ENCODE data around the gene N4BP2.
"Not testable (repeated sequence)": the region's sequence is repeated elsewhere in the genome, so short reads cannot be mapped to it uniquely, and the experiment has no call there.

The N4BP2 gene

DNA sequence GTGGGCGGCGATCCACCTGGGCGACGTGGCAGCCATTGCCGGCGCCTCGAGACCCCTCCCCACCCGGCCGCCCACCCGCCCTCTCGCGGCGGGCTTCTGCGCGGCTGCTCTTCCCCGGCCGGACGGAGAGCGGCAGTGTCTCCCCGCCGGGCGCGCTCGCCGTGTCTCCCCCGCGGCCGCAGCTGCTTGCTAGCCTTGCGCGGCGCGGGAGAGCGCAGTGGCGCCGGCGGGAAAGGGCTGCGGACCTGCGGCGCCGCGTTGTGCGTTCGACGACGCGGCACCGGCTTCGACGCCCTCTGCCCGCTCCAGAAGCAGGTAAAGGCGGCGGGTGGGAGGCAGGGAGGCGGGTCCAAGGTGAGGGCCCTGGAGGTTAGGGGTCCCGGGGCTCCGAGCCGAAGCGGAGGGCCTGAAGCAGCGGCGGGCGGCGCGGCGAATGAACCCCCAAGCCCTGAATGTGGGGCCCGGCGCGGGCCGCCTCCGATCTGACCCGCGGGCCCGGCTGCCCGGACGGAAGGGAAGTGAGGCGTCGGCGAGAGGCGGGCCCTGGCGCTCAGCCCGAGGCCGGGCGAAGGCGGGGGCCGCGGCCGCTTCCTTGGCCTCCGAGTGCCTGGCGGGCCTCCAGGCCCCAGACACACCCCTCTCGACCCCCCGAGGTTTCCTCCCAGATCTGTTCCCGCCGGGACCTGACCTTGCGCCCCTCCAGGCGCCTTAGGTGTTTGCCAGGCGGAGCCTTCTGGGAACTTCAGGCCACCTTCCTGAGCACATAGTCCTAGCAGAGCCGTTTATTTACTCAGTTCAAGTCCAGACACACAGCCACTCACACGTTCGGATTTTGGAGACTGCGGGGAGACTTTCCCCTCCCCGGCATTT is at the start of gene N4BP2:
Gene N4BP2, plus strand, starts transcription at position 135 of the 870 bp plus-strand sequence. CDS start 40,491 bp downstream, outside the sequence.
- DNase-seq (ENCODE audit: low read depth in 2 of 2): peak; percentile 37 to 38

DNA sequence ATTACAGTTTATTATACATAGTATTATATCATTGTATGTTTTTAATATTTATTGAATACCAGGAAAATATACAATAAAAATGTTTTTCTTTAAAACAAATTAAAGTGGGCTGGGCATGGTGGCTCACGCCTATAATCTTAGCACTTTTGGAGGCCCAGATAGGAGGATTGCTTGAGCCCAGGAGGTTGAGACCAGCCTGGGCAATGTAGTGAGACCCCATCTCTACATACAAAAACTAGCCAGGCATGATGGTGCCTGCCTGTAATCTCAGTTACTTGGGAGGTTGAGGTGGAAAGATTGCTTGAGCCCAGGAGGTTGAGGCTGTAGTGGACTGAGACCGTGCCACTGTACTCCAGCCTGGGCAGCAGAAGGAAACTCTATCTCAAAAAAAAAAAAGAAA is 40.6 kb upstream of the N4BP2 start:
- DNase-seq (ENCODE audit: low read depth in 2 of 2): no peak

DNA sequence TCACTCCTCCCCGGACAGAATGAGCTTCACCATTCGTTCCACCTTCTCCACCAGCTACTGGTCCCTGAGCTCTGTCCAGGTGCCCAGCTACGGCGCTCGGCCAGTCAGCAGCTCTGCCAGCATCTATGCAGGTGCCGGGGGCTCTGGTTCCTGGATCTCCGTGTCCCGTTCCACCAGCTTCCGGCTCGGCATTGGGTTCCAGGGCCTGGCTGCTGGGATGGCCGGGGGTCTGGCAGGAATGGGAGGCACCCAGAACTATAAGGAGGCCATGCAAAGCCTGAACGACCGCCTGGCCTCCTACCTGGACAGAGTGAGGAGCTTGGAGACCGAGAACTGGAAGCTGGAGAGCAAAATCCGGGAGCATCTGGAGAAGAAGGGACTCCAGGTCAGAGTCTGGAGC is 36.4 kb upstream of the N4BP2 start:
- no peak for DNase-seq (ENCODE audit: low read depth in 2 of 2)

DNA sequence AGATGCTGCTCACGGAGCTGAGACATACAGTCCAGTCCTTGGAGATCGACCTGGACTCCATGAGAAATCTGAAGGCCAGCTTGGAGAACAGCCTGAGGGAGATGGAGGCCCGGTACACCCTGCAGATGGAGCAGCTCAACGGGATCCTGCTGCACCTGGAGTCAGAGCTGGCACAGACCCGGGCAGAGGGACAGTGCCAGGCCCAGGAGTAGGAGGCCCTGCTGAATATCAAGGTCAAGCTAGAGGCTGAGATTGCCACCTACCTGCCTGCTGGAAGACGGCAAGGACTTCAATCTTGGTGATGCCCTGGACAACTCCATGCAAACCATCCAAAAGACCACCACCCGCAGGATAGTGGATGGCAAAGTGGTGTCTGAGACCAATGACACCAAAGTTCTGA is 35.5 kb upstream of the N4BP2 start:
- not testable (repeated sequence) for DNase-seq (ENCODE audit: low read depth in 2 of 2)

DNA sequence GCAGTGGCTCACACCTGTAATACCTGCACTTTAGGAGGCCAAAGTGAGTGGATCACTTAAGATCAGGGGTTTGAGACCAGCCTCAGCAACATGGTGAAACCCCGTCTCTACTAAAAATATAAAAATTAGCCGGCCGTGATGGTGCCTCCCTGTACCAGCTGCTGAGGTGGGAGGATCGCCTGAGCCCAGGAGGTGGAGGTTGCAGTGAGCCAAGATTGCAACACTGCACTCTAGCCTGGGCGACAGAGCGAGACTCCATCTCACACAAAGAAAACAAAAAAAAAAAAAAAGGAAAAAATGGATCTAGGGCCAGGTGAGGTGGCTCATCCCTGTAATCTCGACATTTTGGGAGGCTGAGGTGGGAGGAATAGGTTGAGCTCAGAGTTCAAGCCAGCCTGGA is 32.6 kb upstream of the N4BP2 start:
- DNase-seq (ENCODE audit: low read depth in 2 of 2): not testable (repeated sequence)

DNA sequence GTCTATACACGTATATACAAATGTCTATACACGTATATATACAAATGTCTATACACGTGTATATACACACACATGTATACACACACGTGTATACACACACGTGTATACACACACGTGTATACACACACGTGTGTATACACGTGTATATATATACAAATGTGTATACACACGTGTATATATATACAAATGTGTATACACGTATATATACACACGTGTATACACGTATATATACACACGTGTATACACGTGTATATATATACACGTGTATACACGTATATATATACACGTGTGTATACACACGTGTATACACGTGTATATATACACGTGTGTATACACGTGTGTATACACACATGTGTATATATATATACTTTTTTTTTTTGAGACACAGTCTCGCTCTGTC is 23.9 kb upstream of the N4BP2 start:
- no peak for DNase-seq (ENCODE audit: low read depth in 2 of 2)

DNA sequence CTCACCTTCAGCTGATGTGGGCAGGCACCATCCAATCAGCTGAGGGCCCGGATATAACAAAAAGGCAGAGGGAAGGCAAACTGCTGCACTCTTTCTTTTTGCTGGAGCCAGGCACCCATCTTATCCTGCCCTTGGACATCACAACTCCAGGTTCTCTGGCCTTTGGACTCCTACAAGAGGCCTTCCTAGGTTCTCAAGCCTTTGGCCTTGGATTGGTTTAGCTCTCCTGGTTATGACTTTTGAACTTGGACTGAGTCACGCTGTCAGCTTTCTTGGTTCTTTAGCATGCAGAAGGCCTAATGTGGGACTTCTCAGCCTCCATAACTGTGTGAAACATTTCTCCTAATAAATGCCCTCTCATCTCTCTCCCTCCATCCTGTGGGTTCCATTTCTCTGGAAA is 23.0 kb upstream of the N4BP2 start:
- no peak for DNase-seq (ENCODE audit: low read depth in 2 of 2)

DNA sequence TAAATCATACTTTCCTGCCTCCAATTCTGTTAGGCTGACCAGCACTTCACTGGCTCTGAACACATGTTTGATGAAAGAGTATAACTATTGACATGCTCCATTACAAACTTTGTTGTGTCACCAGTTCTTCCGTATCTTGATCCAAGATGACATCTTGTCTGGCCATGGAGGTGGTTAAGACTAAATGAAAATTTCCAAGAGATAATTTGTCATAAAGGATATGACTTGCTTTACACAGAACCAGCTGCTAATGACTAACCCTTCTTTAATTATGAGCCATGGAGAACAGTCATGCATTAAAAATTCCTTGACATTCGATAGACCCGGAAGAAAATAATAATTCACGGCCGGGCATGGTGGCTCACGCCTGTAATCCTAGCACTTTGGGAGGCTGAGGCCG is 17.7 kb upstream of the N4BP2 start:
- DNase-seq (ENCODE audit: low read depth in 2 of 2): no peak

DNA sequence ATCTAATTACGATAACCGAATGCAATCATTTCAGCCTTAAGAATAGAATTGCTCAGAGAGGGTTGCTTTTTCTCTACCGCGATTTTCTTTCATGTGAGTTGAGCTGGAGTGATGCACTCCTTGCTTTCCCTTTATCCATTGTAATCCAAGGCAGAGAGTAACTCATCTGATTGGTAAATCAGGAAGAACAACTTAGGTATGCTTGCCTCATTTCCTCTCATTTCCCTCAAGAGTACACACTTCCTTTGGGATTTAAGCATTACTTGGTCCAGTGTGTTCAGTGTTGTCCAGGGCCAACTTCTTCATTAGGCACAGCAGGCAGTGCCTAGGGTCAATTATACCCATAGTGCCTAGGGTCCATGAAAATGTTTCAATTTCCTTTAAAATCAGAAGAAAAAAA is 15.7 kb upstream of the N4BP2 start:
- DNase-seq (ENCODE audit: low read depth in 2 of 2): no peak

DNA sequence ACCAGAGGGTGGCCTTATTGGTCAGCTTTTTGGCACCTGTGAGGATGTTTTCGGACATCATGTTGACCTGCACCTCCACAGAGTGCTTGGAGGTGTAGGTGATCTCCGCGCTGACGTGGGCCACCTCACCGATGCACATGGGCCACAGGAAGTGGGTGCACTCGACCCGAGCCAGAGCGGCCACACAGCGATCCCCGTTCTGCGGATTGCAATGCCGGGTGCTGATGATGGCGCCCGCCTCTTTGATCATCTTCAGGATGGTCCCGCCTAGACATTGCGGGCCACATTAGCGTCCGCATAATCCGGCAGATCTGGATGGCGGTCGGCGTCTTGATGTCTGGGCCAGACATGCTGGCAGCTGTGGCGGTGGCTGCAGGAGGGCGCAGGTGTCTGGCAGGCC is 12.9 kb upstream of the N4BP2 start:
- no peak for DNase-seq (ENCODE audit: low read depth in 2 of 2)

DNA sequence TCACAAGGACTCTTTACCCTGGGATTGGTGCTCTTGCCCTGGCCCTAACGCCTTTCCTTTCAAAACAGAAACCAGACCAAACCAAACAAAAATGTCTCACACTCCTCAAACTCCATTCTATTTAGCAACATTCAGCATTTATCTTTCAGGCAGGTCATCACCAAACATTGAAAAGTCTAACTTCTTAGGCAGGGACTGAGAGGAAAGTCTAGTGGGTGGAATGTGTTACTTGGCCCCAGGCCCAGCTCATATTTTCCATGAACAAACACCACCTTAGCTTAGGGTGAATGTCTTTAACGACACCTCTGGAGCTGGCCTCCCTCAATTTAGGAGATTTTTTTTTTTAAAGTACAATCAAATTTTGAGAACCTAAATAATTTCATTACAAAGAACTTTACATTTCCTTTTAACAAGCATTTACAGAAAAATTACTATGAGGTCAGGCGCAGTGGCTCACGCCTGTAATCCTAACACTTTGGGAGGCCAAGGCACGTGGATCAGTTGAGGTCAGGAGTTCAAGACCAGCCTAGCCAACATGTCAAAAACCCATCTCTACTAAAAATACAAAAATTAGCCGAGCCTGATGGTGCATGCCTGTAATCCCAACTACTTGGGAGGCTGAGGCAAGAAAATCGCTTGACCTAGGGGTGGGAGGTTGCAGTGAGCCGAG is 10.2 kb upstream of the N4BP2 start:
- peak in 1 of 2 donors; percentile 14 for DNase-seq (ENCODE audit: low read depth in 2 of 2)

DNA sequence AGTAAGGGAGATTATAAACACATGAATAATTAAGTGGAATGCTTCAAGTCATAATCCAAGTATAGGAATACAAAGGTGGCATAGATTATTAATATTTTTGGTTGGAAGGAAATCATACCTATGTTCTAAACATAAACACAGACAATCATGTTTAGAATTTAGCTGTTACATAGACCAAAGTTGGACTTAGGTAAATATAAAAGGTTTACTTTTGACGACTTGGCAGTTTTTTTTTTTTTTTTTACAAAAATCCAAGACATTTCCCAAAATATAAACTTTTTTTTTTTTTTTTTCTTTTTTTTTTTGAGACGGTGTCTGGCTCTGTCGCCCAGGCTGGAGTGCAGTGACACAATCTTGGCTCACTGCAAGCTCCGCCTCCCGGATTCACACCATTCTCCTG is 3.5 kb upstream of the N4BP2 start:
- DNase-seq (ENCODE audit: low read depth in 2 of 2): no peak

DNA sequence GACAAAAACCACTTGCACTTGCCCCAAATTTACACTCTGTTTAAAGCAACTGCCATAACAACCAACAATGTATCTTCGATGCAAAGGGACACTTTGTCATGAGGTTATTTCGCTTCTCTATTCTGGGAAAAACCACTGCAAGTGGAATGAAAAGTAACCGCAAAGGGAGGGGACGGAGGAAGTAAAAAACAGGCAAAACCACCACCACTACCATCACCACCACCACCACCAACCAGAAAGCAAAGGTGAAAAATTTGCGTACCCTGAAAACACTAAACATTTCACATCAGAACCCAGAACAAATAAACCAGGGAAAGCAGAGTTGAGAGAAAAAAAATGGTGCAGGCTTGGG is 1.2 kb upstream of the N4BP2 start:
- peak in 1 of 2 donors; percentile 14 for DNase-seq (ENCODE audit: low read depth in 2 of 2)

DNA sequence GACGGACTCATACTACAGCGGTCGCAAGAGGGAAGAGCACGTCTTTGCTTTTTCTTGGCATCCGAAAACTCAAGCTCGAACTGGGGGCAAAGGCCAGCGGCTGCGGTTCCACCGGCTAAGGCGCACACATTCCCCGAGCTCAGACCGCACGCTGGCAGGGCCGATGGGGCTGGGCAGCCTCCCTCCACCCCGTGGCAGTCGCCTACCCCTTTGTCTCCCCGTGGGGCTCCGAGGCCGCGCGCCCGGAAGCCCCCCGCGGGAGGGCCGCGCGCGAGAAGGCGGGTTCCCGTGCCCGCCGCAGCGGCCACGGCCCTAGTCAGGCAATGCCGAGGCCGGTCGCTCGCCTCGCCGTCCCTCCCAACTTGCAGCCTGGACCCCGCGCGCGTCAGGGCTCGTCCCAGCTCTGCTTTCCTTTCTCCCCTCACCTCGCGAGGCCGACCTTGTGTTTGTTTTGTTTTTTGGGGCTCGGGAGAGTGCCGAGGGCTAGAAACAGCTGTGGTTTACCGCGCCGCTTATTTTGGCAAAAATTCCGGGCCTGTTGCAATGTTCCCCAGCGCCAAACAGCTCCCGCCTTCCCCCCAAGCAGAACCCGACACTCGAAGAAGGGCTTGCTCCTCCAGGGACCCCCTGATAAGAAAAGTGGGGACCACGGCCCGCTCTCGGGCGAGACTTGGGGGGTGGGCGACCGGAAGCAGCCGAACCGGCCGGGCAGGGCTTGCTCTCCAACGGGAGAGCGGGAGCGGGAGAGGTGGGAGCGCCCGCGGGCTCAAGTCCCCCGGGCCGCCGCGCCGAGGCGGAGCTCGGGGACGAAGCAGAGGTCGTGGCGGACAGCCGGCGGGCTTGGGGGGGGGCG is 561 bp upstream of the N4BP2 start:
- peak; percentile 11 to 13 for DNase-seq (ENCODE audit: low read depth in 2 of 2)

DNA sequence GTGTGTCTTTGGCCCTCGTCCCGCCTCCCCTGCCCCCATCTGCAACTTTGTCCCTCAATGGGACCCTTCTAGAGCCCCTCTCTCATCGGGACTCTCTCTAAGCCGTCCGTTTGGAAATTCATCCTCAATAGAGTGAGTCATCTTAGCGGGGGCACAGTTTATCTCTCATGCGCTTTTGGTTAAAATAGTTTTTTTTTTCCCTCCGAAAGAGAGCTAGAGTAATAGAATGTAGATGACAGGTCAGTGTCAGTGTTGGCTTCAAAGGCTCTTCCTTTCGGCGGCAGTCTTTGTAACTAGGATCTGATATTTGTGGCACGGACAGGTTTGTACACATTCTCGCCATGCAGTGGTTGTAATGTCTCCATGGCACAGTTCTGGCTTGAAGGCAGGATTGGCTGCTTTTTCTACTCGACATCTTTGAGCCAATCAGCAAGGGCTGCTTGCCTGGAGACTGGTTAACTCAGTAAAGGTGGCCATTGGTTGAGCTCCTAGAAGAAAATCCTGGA is 989 bp downstream of the N4BP2 start:
- DNase-seq (ENCODE audit: low read depth in 2 of 2): peak; percentile 24 to 38

DNA sequence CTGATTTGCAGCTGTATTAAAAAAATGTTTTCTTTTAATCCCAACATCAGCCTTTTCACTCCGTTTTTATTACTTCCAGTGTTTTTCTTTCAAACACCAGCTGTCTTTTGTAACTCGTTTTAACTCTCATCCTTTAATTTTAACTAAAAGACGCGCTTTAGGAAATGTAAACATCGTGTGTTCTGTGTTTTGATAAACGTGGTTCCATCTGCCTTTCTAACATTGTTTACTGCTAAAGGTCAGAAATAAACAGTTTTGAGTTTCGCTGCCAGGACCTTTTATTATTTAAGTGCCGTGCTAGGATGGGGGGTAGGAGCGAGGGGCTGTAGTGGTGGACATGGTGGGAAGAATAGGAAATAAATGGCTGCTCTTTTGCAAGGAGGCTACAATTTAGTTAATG is 1.5 kb downstream of the N4BP2 start:
- no peak for DNase-seq (ENCODE audit: low read depth in 2 of 2)

DNA sequence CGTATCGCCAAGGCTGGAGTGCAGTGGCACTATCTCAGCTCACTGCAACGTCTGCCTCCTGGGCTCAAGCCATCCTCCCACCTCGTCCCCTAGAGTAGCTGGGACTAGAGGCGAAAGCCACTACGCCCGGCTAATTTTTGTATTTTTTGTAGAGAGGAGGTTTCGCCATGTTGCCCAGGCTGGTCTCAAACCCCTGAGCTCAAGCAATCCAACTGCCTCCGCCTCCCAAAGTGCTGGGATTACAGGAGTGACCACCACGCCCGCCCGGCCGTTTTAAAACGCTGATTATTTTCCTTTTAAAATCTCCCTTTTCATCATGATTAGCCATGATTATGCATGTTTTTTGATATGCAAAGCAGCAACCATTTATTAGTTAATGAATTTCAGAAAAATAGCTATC is 2.2 kb downstream of the N4BP2 start:
- no peak for DNase-seq (ENCODE audit: low read depth in 2 of 2)

DNA sequence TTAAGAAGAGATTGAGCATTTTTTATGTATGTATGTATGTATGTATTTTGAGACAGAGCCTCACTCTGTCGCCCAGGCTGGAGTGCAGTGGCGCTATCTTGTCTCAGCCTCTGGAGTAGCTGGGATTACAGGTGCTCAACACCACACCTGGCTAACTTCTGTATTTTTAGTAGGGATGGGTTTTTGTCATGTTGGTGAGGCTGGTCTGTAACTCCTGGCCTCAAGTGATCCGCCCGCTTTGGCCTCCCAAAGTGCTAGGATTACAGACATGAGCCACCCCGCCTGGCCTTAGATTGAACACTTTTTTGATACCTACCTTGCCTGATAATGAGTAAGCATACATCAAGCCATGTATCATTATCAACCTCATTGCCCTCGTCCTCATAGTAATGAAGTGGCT is 2.7 kb downstream of the N4BP2 start:
- DNase-seq (ENCODE audit: low read depth in 2 of 2): no peak

DNA sequence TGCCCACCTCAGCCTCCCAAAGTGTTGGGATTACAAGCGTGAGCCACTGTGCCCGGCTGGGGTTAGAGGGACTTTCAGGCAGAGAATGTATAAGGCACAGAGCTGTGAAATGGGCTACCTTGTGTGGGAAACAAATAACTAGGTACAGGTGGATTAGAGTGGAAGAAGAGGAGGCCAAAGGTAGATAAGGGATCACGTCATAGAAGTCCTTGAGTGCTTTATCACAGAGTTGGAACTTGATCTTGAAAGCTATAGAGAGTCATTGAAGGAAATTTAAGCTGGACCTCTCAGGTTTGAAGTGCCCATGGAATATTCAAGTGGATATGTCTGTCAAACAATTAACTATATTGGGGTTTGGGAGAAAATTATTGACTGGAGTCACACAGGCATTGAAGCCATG is 8.4 kb downstream of the N4BP2 start:
- no peak for DNase-seq (ENCODE audit: low read depth in 2 of 2)

DNA sequence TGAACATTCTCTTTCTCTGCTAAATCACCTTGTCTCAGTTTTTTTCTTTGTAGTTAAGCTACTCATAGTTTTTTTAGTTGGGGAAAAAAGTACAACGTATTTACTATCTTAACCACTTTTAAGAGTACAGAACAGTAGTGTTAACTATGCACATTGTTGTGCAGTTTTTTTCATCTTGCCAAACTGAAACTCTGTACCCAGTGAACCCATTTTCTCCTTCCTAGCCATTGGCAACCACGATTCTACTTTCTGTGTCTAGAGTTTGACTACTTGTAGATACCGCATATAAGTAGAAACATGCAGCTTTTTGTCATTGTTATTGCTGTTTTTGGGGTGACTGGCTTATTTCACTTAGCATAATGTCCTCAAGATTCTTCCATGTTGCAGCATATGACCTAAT is 10.0 kb downstream of the N4BP2 start:
- DNase-seq (ENCODE audit: low read depth in 2 of 2): no peak

DNA sequence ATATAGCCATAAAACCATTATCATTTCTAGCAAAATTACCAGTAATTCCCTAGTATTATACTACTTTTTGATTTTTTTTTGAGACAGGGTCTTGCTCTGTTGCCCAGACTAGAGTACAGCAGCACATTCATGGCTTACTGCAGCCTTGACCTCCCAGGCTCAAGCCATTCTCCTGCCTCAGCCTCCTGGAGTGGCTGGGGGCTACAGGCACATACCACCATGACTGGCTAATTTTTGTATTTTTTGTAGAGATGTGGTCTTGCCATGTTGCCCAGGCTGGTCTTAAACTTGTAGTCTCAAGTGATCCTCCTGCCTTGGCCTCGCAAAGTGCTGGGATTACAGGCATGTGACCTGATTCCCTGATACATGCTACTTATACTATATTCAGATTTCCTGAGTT is 13.7 kb downstream of the N4BP2 start:
- DNase-seq (ENCODE audit: low read depth in 2 of 2): no peak

DNA sequence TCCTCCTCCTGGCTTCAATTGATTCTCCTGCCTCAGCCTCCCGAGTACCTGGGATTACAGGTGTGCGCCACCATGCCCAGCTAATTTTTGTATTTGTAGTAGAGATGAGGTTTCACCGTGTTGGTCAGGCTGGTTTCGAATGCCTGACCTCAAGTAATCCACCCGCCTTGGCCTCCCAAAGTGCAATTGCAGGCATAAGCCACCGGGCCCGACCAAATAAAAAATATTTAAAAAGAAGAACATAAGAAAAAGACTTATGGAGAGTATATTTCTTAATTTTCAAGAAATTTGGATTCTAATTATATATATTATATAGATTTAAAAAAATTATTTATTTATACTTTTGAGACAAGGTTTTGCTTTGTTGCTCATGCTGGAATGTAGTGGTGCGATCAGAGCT is 29.8 kb downstream of the N4BP2 start:
- DNase-seq (ENCODE audit: low read depth in 2 of 2): no peak

Measured in activated CD8-positive, alpha-beta memory T cell treated with anti-CD3 and anti-CD28 coated beads for 4 hours (primary cell).